Endodermal cell (in vitro differentiated cells): ENCODE data around the gene CCSER1. TPM values are rescaled to one million over a fixed set of nuclear protein-coding genes. Genes with fewer than 3 reads are reported as not detected.
"Not testable (repeated sequence)": the region's sequence is repeated elsewhere in the genome, so short reads cannot be mapped to it uniquely, and the experiment has no call there.

Source experiments
- DNase-seq: peaks from one replicate; pipeline ENCODE4 v3.0.0-alpha.2; 2017
- H3K27ac ChIP-seq: 2 replicates; pipeline ENCODE4 v1.5.1; 2013; ENCODE audit warnings: mild to moderate bottlenecking, low read depth, low read length, moderate library complexity
- H3K27me3 ChIP-seq: 2 replicates; pipeline ENCODE4 v1.6.1; 2013; ENCODE audit warnings: mild to moderate bottlenecking, low read length, moderate library complexity; ENCODE audit not compliant: insufficient read depth, control insufficient read depth, poor library complexity, severe bottlenecking
- H3K36me3 ChIP-seq: 2 replicates; pipeline ENCODE4 v1.7.0; 2013; ENCODE audit warnings: mild to moderate bottlenecking, low read length, moderate library complexity; ENCODE audit not compliant: control insufficient read depth, insufficient read depth
- H3K4me1 ChIP-seq: one replicate; pipeline ENCODE4 v1.7.0; 2013; ENCODE audit warnings: low read length; ENCODE audit not compliant: control insufficient read depth, insufficient read depth
- H3K4me3 ChIP-seq: 2 replicates; pipeline ENCODE4 v1.5.1; 2013; ENCODE audit warnings: mild to moderate bottlenecking, low read length, moderate library complexity
- H3K9ac ChIP-seq: 2 replicates; pipeline ENCODE4 v1.6.1; 2013; ENCODE audit warnings: mild to moderate bottlenecking, low read length, moderate library complexity; ENCODE audit not compliant: poor library complexity, severe bottlenecking; ENCODE audit errors: extremely low read depth
- H3K9me3 ChIP-seq: 2 replicates; pipeline ENCODE4 v1.6.1; 2013; ENCODE audit warnings: mild to moderate bottlenecking, low read length, moderate library complexity; ENCODE audit not compliant: control insufficient read depth
- H3K27ac Mint-ChIP-seq: 2 replicates; pipeline ENCODE4 v1.8.0; 2020; ENCODE audit warnings: mixed read lengths
- H3K27me3 Mint-ChIP-seq: 2 replicates; pipeline ENCODE4 v1.8.0; 2021; ENCODE audit warnings: mild to moderate bottlenecking, mixed read lengths; ENCODE audit not compliant: insufficient read depth
- H3K36me3 Mint-ChIP-seq: 2 replicates; pipeline ENCODE4 v1.8.0; 2020; ENCODE audit warnings: low read depth, mixed read lengths
- H3K4me1 Mint-ChIP-seq: 2 replicates; pipeline ENCODE4 v1.8.0; 2020; ENCODE audit warnings: mixed read lengths
- H3K4me3 Mint-ChIP-seq: 2 replicates; pipeline ENCODE4 v1.8.0; 2020; ENCODE audit warnings: mild to moderate bottlenecking, moderate library complexity, mixed read lengths
- H3K9me3 Mint-ChIP-seq: 2 replicates; pipeline ENCODE4 v1.8.0; 2020; ENCODE audit warnings: mild to moderate bottlenecking, mixed read lengths
- WGBS, 2 experiments: methylation state at CpG; one replicate each; pipeline versions ENCODE4 v1.1.5 to v1.1.7; 2013; ENCODE audit warnings: missing lambda C conversion rate in 2 of 2, mixed read lengths in 1 of 2; ENCODE audit not compliant: insufficient coverage in 1 of 2, insufficient read length in 1 of 2; 5-methylcytosine and 5-hydroxymethylcytosine counted together
- total RNA-seq, 2 donors: library from RNA; stranded (reverse); fragmentation: NEBNext Ultra II Directional in 1 of 2; extraction: Animal tissue kit (Norgen Biotek cat#: 25700) in 1 of 2; gene quantifications; 2 replicates in 1 of 2; 3 replicates in 1 of 2; pipeline ENCODE4 v1.2.1, GENCODE V29; 2021
- TF ChIP-seq, protein P1 (sequence below): fragments of 200-600 bp; sonication (generic); conservative IDR thresholded peaks from 2 replicates; pipeline ENCODE4 v1.5.0; 2021; ENCODE audit warnings: antibody characterized with exemption, mild to moderate bottlenecking

The CCSER1 gene
- total RNA-seq, 2 donors from 2014 or later, result 1.1 to 2.2 TPM

DNA sequence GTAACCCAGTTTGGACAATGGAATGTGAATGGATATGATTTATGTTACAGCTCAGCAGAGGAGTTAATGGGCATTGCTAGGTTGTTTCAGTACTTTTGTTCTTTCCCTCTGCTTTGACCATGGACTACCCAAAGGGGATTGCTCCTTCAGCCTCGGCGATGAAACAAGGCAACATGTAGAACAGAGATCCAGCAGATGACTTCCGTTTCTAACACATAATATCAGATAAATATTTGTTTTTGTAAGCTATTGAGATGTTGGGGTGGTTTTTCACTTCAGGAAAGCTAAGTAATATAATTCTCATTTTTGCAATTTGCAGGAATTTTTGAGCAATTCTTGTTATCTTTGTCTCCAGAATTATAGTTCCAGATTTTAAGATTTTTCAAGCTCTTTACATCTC lies 1241.9 kb downstream of the CCSER1 start:
- no peaks in the 10 kb centered on the region for H3K27me3 Mint-ChIP-seq
- TF ChIP-seq, protein P1, sequence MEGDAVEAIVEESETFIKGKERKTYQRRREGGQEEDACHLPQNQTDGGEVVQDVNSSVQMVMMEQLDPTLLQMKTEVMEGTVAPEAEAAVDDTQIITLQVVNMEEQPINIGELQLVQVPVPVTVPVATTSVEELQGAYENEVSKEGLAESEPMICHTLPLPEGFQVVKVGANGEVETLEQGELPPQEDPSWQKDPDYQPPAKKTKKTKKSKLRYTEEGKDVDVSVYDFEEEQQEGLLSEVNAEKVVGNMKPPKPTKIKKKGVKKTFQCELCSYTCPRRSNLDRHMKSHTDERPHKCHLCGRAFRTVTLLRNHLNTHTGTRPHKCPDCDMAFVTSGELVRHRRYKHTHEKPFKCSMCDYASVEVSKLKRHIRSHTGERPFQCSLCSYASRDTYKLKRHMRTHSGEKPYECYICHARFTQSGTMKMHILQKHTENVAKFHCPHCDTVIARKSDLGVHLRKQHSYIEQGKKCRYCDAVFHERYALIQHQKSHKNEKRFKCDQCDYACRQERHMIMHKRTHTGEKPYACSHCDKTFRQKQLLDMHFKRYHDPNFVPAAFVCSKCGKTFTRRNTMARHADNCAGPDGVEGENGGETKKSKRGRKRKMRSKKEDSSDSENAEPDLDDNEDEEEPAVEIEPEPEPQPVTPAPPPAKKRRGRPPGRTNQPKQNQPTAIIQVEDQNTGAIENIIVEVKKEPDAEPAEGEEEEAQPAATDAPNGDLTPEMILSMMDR, result no peak
- Histone ChIP-seq H3K4me1 (no peaks in the 10 kb centered on the region), H3K36me3 (no peaks in the 10 kb centered on the region), H3K9me3 (no peaks in the 10 kb centered on the region), H3K27me3 (no peaks in the 10 kb centered on the region), H3K9ac (no peak overlapping the region), H3K4me3 (no peak overlapping the region), H3K27ac (no peak overlapping the region)
- H3K9me3 Mint-ChIP-seq, result no peaks in the 10 kb centered on the region
- H3K4me3 Mint-ChIP-seq, result no peak overlapping the region
- WGBS, 2 experiments, result 92% methylated on average over 2 of the region's 3 CpGs; no CpG with 5 or more reads in 1 of the 2 experiments
- H3K27ac Mint-ChIP-seq, result no peak overlapping the region
- H3K4me1 Mint-ChIP-seq, result no peaks in the 10 kb centered on the region
- DNase-seq, result no peak
- no peaks in the 10 kb centered on the region for H3K36me3 Mint-ChIP-seq

GRCh38 chr4:91373546-91373945 lies 1246.4 kb downstream of the CCSER1 start:
- no peak overlapping the region for H3K27ac ChIP-seq
- no peaks in the 10 kb centered on the region for H3K4me1 Mint-ChIP-seq
- DNase-seq, result no peak
- no peak overlapping the region for H3K27ac Mint-ChIP-seq
- no peak overlapping the region for H3K4me3 Mint-ChIP-seq
- H3K36me3 Mint-ChIP-seq, result no peaks in the 10 kb centered on the region
- H3K9me3 Mint-ChIP-seq, result peaks cover 12% of the 10 kb centered on the region
- no peaks in the 10 kb centered on the region for H3K4me1 ChIP-seq
- no peaks in the 10 kb centered on the region for H3K36me3 ChIP-seq
- H3K4me3 ChIP-seq, result no peak overlapping the region
- WGBS, 2 experiments, result 89 to 91% methylated on average over 4 of the region's 4 CpGs
- TF ChIP-seq, protein P1, result no peak
- no peaks in the 10 kb centered on the region for H3K9me3 ChIP-seq
- H3K27me3 ChIP-seq, result no peaks in the 10 kb centered on the region
- H3K27me3 Mint-ChIP-seq, result no peaks in the 10 kb centered on the region
- no peak overlapping the region for H3K9ac ChIP-seq

- not testable (repeated sequence) for H3K4me1 ChIP-seq, H3K27me3 ChIP-seq, H3K4me1 Mint-ChIP-seq, DNase-seq, H3K27ac ChIP-seq, H3K36me3 ChIP-seq, H3K27me3 Mint-ChIP-seq, H3K27ac Mint-ChIP-seq, H3K4me3 Mint-ChIP-seq, H3K9ac ChIP-seq, H3K4me3 ChIP-seq, H3K9me3 ChIP-seq, H3K36me3 Mint-ChIP-seq
- peaks cover 14% of the 10 kb centered on the region for H3K9me3 Mint-ChIP-seq
- 91 to 94% methylated on average over 5 to 7 of the region's 7 CpGs for WGBS, 2 experiments
Measured at GRCh38 chr4:91405431-91405830, 1278.2 kb downstream of the CCSER1 start.

GRCh38 chr4:91422011-91422410 lies 1294.8 kb downstream of the CCSER1 start:
- H3K27ac Mint-ChIP-seq, result no peak overlapping the region
- no peaks in the 10 kb centered on the region for H3K36me3 Mint-ChIP-seq
- H3K27me3 Mint-ChIP-seq, result no peaks in the 10 kb centered on the region
- TF ChIP-seq, protein P1, result no peak
- Histone ChIP-seq H3K4me3 (no peak overlapping the region), H3K9me3 (peaks cover 5% of the 10 kb centered on the region), H3K27me3 (no peaks in the 10 kb centered on the region), H3K4me1 (no peaks in the 10 kb centered on the region), H3K36me3 (no peaks in the 10 kb centered on the region), H3K27ac (no peak overlapping the region), H3K9ac (no peak overlapping the region)
- peaks cover 14% of the 10 kb centered on the region for H3K9me3 Mint-ChIP-seq
- whole genome bisulfite sequencing, 2 experiments, result 75% methylated on average over 1 of the region's 1 CpG; no CpG with 5 or more reads in 1 of the 2 experiments
- no peak for DNase-seq
- no peaks in the 10 kb centered on the region for H3K4me1 Mint-ChIP-seq
- no peak overlapping the region for H3K4me3 Mint-ChIP-seq
